Measurements from ENCODE around the gene GPR3. TPM values are rescaled to one million over a fixed set of nuclear protein-coding genes. Genes with fewer than 3 reads are reported as not detected.
A peak's percentile ranks its signal among the peaks of the same experiment; 100 is the strongest.

GPR3 gene
- total and polyA plus RNA-seq, 4 experiments from 2014 or later: not detected

- peaks cover 20 to 65% (median 40%) of the 10 kb centered on the region in 4 donors for H3K4me1 Mint-ChIP-seq
- no peak for DNase-seq
- intact Hi-C loops (cut with micrococcal nuclease): no loop called here
- peaks cover 0 to 2% (median 0%) of the 10 kb centered on the region in 8 donors for H3K9me3 Mint-ChIP-seq
- H3K27ac Mint-ChIP-seq: peak overlapping the region in 5 of 7 donors; percentile 4 to 68 (median 59)
- no peaks in the 10 kb centered on the region for H3K27me3 ChIP-seq (ENCODE audit: insufficient read depth, low read length)
- H3K27me3 Mint-ChIP-seq: no peaks in the 10 kb centered on the region
- peaks cover 47% of the 10 kb centered on the region for H3K4me1 ChIP-seq (ENCODE audit: insufficient read depth, low read length)
- no peaks in the 10 kb centered on the region for H3K36me3 ChIP-seq (ENCODE audit: insufficient read depth, low read length)
- H3K4me3 ChIP-seq (ENCODE audit: low read length in 2 of 2): no peak overlapping the region
- H3K36me3 Mint-ChIP-seq: peaks cover 0 to 3% of the 10 kb centered on the region in 2 donors
- CTCF ChIA-PET (ENCODE audit: partially characterized antibody): interaction anchor here (1.6 to 9.0 kb wide), 11 partner anchors 7 to 248 kb away, joined by 4 to 105 read pairs (median 23); partner anchors contain the start of genes MAP3K6 and SYTL1
- POLR2A ChIA-PET (ENCODE audit: partially characterized antibody): interaction anchor here (1.3 to 15.5 kb wide), 3 partner anchors 10 to 36 kb away, joined by 3 to 202 read pairs (median 21); partner anchors contain the start of gene SYTL1
- no peaks in the 10 kb centered on the region for H3K9me3 ChIP-seq (ENCODE audit: control insufficient read depth in 1 of 2, low read length in 2 of 2)
- H3K4me3 Mint-ChIP-seq: peak overlapping the region in 7 of 8 donors; percentile 32 to 96 (median 70)
- no peak overlapping the region for H3K27ac ChIP-seq (ENCODE audit: low read depth, low read length)
Measured at GRCh38 chr1:27358928-27359313, 33.5 kb upstream of the GPR3 start.

- POLR2A ChIA-PET (ENCODE audit: partially characterized antibody): interaction anchor here (0.6 to 15.5 kb wide), 4 partner anchors 16 to 37 kb away, joined by 3 to 202 read pairs (median 3); partner anchors contain the start of gene SYTL1
- no peaks in the 10 kb centered on the region for H3K9me3 ChIP-seq (ENCODE audit: control insufficient read depth in 1 of 2, low read length in 2 of 2)
- intact Hi-C loops (cut with micrococcal nuclease): no loop called here
- H3K4me3 ChIP-seq (ENCODE audit: low read length in 2 of 2): peak overlapping the region in 1 of 2 donors; percentile 20
- Mint-ChIP-seq H3K27me3 (no peaks in the 10 kb centered on the region), H3K4me3 (peak overlapping the region; percentile 69 to 96 (median 83)), H3K27ac (peak overlapping the region; percentile 23 to 93 (median 62)), H3K9me3 (peaks cover 0 to 2% (median 0%) of the 10 kb centered on the region in 8 donors), H3K36me3 (peaks cover 0 to 3% of the 10 kb centered on the region in 2 donors), H3K4me1 (peaks cover 22 to 73% (median 46%) of the 10 kb centered on the region in 4 donors)
- H3K36me3 ChIP-seq (ENCODE audit: insufficient read depth, low read length): no peaks in the 10 kb centered on the region
- no peak overlapping the region for H3K27ac ChIP-seq (ENCODE audit: low read depth, low read length)
- H3K27me3 ChIP-seq (ENCODE audit: insufficient read depth, low read length): no peaks in the 10 kb centered on the region
- DNase-seq: no peak
- peaks cover 49% of the 10 kb centered on the region for H3K4me1 ChIP-seq (ENCODE audit: insufficient read depth, low read length)
- CTCF ChIA-PET (ENCODE audit: partially characterized antibody): interaction anchor here (7.1 to 9.0 kb wide), 2 partner anchors 17 to 27 kb away, joined by 63 to 105 read pairs; partner anchors contain the start of gene SYTL1
Measured at GRCh38 chr1:27359822-27360158, 32.6 kb upstream of the GPR3 start.

- peak; percentile 36 to 66 (median 42) for DNase-seq
- H3K9me3 Mint-ChIP-seq: peaks cover 0 to 2% (median 0%) of the 10 kb centered on the region in 8 donors
- CTCF ChIA-PET (ENCODE audit: partially characterized antibody): interaction anchor here (7.1 to 9.0 kb wide), 2 partner anchors 18 to 27 kb away, joined by 63 to 105 read pairs; partner anchors contain the start of gene SYTL1
- H3K36me3 Mint-ChIP-seq: peaks cover 0 to 3% of the 10 kb centered on the region in 2 donors
- H3K27ac ChIP-seq (ENCODE audit: low read depth, low read length): peak overlapping the region; percentile 14
- peaks cover 50% of the 10 kb centered on the region for H3K4me1 ChIP-seq (ENCODE audit: insufficient read depth, low read length)
- peak overlapping the region in 1 of 2 donors; percentile 20 for H3K4me3 ChIP-seq (ENCODE audit: low read length in 2 of 2)
- no peaks in the 10 kb centered on the region for H3K36me3 ChIP-seq (ENCODE audit: insufficient read depth, low read length)
- H3K9me3 ChIP-seq (ENCODE audit: control insufficient read depth in 1 of 2, low read length in 2 of 2): no peaks in the 10 kb centered on the region
- POLR2A ChIA-PET (ENCODE audit: partially characterized antibody): interaction anchor here (0.6 to 15.5 kb wide), 5 partner anchors 17 to 43 kb away, joined by 3 to 202 read pairs (median 3); partner anchors contain the start of gene SYTL1
- H3K27ac Mint-ChIP-seq: peak overlapping the region; percentile 23 to 93 (median 62)
- no peaks in the 10 kb centered on the region for H3K27me3 Mint-ChIP-seq
- no peaks in the 10 kb centered on the region for H3K27me3 ChIP-seq (ENCODE audit: insufficient read depth, low read length)
- H3K4me1 Mint-ChIP-seq: peaks cover 27 to 75% (median 50%) of the 10 kb centered on the region in 4 donors
- H3K4me3 Mint-ChIP-seq: peak overlapping the region; percentile 69 to 96 (median 83)
- intact Hi-C loops (cut with micrococcal nuclease): no loop called here
Measured at GRCh38 chr1:27360159-27361043, 32.0 kb upstream of the GPR3 start.

GRCh38 chr1:27361044-27361402 lies 31.4 kb upstream of the GPR3 start:
- Histone ChIP-seq H3K27ac (ENCODE audit: low read depth, low read length) (no peak overlapping the region), H3K36me3 (ENCODE audit: insufficient read depth, low read length) (no peaks in the 10 kb centered on the region), H3K9me3 (ENCODE audit: control insufficient read depth in 1 of 2, low read length in 2 of 2) (no peaks in the 10 kb centered on the region), H3K27me3 (ENCODE audit: insufficient read depth, low read length) (no peaks in the 10 kb centered on the region), H3K4me3 (ENCODE audit: low read length in 2 of 2) (peak overlapping the region in 1 of 2 donors; percentile 20), H3K4me1 (ENCODE audit: insufficient read depth, low read length) (peaks cover 45% of the 10 kb centered on the region)
- DNase-seq: no peak
- Mint-ChIP-seq H3K36me3 (peaks cover 0 to 3% of the 10 kb centered on the region in 2 donors), H3K27me3 (no peaks in the 10 kb centered on the region), H3K9me3 (peaks cover 0 to 2% (median 0%) of the 10 kb centered on the region in 8 donors), H3K4me3 (peak overlapping the region in 7 of 8 donors; percentile 42 to 96 (median 77)), H3K4me1 (peaks cover 25 to 75% (median 47%) of the 10 kb centered on the region in 4 donors), H3K27ac (peak overlapping the region in 3 of 7 donors; percentile 41 to 88 (median 64))
- ChIA-PET POLR2A (ENCODE audit: partially characterized antibody) (interaction anchor here (1.0 to 15.5 kb wide), 2 partner anchors 18 to 43 kb away, joined by 3 to 202 read pairs; partner anchors contain the start of gene SYTL1), CTCF (ENCODE audit: partially characterized antibody) (no interaction called here)
- intact Hi-C loops (cut with micrococcal nuclease): no loop called here

GRCh38 chr1:27361553-27361952 lies 30.9 kb upstream of the GPR3 start:
- Histone ChIP-seq H3K9me3 (ENCODE audit: control insufficient read depth in 1 of 2, low read length in 2 of 2) (no peaks in the 10 kb centered on the region), H3K27me3 (ENCODE audit: insufficient read depth, low read length) (no peaks in the 10 kb centered on the region), H3K4me1 (ENCODE audit: insufficient read depth, low read length) (peaks cover 40% of the 10 kb centered on the region), H3K4me3 (ENCODE audit: low read length in 2 of 2) (no peak overlapping the region), H3K27ac (ENCODE audit: low read depth, low read length) (no peak overlapping the region), H3K36me3 (ENCODE audit: insufficient read depth, low read length) (no peaks in the 10 kb centered on the region)
- ChIA-PET POLR2A (ENCODE audit: partially characterized antibody) (interaction anchor here (15.5 kb wide), 1 partner anchor 18 kb away, joined by 202 read pairs; the partner anchor contains the start of gene SYTL1), CTCF (ENCODE audit: partially characterized antibody) (interaction anchor here (1.2 to 8.4 kb wide), 4 partner anchors 20 to 33 kb away, joined by 3 to 54 read pairs (median 6); partner anchors contain the start of genes GPR3 and SYTL1)
- H3K36me3 Mint-ChIP-seq: peaks cover 0 to 3% of the 10 kb centered on the region in 2 donors
- DNase-seq: no peak
- H3K4me1 Mint-ChIP-seq: peaks cover 25 to 70% (median 43%) of the 10 kb centered on the region in 4 donors
- peaks cover 0 to 2% (median 0%) of the 10 kb centered on the region in 8 donors for H3K9me3 Mint-ChIP-seq
- intact Hi-C loops (cut with micrococcal nuclease): no loop called here
- H3K4me3 Mint-ChIP-seq: peak overlapping the region in 5 of 8 donors; percentile 22 to 96 (median 57)
- no peak overlapping the region for H3K27ac Mint-ChIP-seq
- no peaks in the 10 kb centered on the region for H3K27me3 Mint-ChIP-seq

- intact Hi-C loops (cut with micrococcal nuclease): loop anchor here (2.0 kb wide), 1 partner anchor 25 kb away; no protein-coding TSS in a partner anchor
- H3K4me1 Mint-ChIP-seq: peaks cover 23 to 64% (median 32%) of the 10 kb centered on the region in 4 donors
- peak overlapping the region in 1 of 7 donors; percentile 82 for H3K27ac Mint-ChIP-seq
Measured at GRCh38 chr1:27363766-27364695, 28.4 kb upstream of the GPR3 start.

More at GRCh38 chr1:27363766-27364695, 28.4 kb upstream of the GPR3 start:
- Histone ChIP-seq H3K27me3 (ENCODE audit: insufficient read depth, low read length) (no peaks in the 10 kb centered on the region), H3K27ac (ENCODE audit: low read depth, low read length) (no peak overlapping the region), H3K4me1 (ENCODE audit: insufficient read depth, low read length) (peaks cover 29% of the 10 kb centered on the region), H3K4me3 (ENCODE audit: low read length in 2 of 2) (no peak overlapping the region), H3K36me3 (ENCODE audit: insufficient read depth, low read length) (no peaks in the 10 kb centered on the region), H3K9me3 (ENCODE audit: control insufficient read depth in 1 of 2, low read length in 2 of 2) (no peaks in the 10 kb centered on the region)
- Mint-ChIP-seq H3K36me3 (peaks cover 0 to 3% of the 10 kb centered on the region in 2 donors), H3K27me3 (no peaks in the 10 kb centered on the region), H3K9me3 (peaks cover 0 to 2% (median 0%) of the 10 kb centered on the region in 8 donors), H3K4me3 (peak overlapping the region in 4 of 8 donors; percentile 20 to 57 (median 28))
- ChIA-PET POLR2A (ENCODE audit: partially characterized antibody) (interaction anchor here (2.7 to 15.5 kb wide), 2 partner anchors 10 to 21 kb away, joined by 11 to 202 read pairs; partner anchors contain the start of gene SYTL1), CTCF (ENCODE audit: partially characterized antibody) (interaction anchor here (0.6 to 8.4 kb wide), 4 partner anchors 24 to 498 kb away, joined by 3 to 54 read pairs (median 15); no protein-coding TSS in a partner anchor)
- DNase-seq: no peak

Measured in CD4-positive, alpha-beta memory T cell (primary cell).